Jurkat, Clone E6-1 (cell line): ENCODE results near the gene RNF168. TPM values are rescaled to one million over a fixed set of nuclear protein-coding genes. Genes with fewer than 3 reads are reported as not detected.
"Not testable (repeated sequence)": the region's sequence is repeated elsewhere in the genome, so short reads cannot be mapped to it uniquely, and the experiment has no call there.

ENCODE experiments used
- DNase-seq: peaks from one replicate; pipeline ENCODE4 v3.0.0-alpha.2; 2011; ENCODE audit warnings: low read depth, low spot score
- H3K4me3 ChIP-seq: 2 replicates; pipeline ENCODE4 v1.5.1; 2011; ENCODE audit warnings: mild to moderate bottlenecking, low read length, control low read depth, moderate library complexity
- polyA plus RNA-seq: library from polyadenylated mRNA; unstranded; fragments of >200 nt; gene quantifications from one replicate; pipeline ENCODE4 v1.2.1, GENCODE V29; 2012; ENCODE audit warnings: missing spikeins; ENCODE audit not compliant: insufficient read length, insufficient read depth

The RNF168 gene, protein sequence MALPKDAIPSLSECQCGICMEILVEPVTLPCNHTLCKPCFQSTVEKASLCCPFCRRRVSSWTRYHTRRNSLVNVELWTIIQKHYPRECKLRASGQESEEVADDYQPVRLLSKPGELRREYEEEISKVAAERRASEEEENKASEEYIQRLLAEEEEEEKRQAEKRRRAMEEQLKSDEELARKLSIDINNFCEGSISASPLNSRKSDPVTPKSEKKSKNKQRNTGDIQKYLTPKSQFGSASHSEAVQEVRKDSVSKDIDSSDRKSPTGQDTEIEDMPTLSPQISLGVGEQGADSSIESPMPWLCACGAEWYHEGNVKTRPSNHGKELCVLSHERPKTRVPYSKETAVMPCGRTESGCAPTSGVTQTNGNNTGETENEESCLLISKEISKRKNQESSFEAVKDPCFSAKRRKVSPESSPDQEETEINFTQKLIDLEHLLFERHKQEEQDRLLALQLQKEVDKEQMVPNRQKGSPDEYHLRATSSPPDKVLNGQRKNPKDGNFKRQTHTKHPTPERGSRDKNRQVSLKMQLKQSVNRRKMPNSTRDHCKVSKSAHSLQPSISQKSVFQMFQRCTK
- polyA plus RNA-seq, result 20.1 TPM

DNA sequence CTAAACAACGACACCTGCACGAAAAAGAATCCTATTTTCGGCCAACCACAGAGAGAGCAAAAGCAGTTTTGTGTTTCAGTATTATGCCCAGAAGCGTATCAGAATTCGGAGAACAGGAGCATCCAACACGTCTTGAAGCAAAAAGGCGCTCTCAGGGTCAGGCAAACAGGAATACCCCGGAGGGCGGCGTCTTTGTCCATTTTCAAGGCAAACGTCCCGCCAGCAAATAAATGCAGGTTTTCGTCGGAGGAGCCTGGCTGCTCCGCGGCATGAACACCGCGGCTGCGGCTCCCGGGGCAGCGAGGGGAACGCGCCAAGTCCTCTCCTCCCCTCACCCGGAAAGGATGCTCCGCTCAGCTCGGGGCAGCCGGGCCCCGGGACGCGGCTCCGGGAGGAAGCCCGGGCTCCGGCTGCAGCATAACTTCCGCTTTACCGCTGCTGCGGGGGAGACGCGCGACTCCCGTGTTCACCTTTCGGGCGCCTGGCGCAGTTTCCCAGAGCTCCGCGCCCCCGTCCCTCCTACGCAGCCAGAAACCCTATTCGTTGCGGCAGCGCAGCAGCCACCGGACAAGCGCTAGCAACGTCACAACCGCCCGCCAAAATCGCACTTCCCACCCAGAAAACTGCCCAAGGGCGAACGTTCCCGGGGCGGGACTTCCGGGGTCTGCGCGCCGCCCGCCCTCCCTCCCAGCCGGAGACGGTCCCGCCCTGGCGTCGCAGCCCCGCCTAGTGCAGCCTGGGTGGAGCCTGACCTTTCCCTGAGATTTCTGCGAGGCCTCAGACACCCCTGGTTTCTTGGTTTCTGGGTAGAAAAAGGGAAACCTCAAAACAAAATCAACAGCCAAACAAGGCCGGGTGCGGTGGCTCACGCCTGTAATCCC, at the start of gene RNF168:
TSS of gene RNF168 (minus strand) at position 573 of the 881 bp plus-strand sequence. CDS start 595 bp downstream, outside the sequence.
- peak; percentile 98 for DNase-seq
- H3K4me3 ChIP-seq, result peak within 1 kb of the TSS; percentile 98

DNA sequence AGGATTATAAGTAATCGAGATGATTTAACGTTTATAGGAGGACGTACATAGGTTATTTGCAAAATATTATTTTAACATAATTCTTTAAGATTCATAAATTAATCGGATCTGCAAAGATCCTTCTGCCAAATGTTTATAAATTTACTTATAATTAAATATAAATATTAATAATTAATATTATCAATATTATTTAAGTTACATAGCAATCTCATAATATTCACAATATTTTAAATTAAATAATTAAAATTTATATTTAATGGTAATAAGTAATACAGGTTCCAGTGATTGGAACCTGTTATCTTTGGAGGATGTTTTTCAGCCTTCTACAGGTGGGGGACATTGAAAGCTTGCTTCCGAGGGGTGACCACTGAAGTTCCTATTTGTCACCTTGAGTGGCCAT, 48.7 kb upstream of the RNF168 start:
- DNase-seq, result no peak

DNA sequence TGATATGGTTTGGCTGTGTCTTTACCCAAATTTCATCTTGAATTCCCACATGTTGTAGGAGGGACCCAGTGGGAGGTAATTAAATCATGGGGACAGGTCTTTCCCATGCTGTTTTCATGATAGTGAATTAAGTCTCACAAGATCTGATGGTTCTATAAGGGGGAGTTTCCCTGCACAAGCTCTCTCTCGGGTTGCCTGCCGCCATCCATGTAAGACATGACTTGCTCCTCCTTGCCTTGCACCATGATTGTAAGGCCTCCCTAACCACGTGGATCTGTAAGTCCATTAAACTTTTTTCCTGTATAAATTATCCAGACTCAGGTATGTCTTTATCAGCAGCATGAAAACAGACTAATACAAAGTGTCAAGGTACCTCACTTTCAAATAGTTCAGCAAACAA, 46.6 kb upstream of the RNF168 start:
- H3K4me3 ChIP-seq, DNase-seq: not testable (repeated sequence)

More for the DNA sequence above, 48.7 kb upstream of the RNF168 start:
- no peak overlapping the region for H3K4me3 ChIP-seq

DNA sequence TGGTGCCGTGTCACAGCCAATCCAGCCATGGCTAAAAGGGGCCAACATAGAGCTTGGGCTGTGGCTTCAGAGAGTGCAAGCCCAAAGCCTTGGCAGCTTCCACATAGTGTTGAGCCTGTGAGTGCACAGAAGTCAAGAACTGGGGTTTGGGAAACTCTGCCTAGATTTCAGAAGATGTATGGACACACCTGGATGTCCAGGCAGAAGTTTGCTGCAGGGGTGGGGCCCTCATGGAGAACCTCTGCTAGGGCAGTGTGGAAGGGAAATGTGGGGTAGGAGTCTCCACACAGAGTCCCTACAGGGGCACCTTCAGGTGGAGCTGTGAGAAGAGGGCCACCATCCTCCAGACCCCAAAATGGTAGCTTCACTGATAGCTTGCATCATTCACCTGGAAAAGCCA, 45.7 kb upstream of the RNF168 start:
- not testable (repeated sequence) for H3K4me3 ChIP-seq, DNase-seq

DNA sequence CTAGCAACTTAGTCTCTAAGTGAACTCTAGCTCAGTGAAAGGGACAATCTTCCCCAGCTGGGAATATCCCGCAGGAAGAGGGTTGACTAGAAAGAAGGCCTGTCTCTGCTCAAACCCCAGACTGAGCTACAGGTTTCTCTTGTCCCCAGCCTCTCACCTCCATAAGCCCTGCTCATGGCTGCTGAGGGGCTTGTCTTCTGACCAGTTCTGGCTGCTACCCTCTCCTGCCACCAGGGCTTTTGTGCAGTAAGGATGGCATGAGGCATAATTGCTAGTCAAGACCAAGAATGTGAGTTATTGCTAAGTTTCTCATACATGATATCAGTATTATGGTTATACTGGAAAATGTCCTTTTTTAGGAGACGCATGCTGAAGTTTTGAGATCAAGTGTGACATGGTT, 43.5 kb upstream of the RNF168 start:
- no peak overlapping the region for H3K4me3 ChIP-seq
- DNase-seq, result no peak

DNA sequence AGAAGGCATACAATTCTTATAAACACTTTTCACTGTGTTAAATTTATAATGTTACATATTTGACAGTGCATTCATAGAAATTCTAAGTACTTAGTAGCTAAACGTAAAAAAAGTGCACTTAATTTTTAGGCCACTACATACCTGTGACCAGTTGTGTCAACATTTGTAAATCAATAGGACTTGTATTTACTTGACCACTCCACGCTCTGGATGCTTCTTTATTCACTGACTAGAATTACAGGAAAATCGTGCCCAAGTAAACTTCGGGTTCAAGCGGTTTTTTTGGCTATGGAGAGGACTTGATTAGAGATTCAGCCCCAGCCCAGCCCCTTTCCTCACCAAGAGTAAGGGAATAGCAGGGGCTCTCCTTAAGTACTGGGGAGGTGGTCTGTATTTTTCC, 43.0 kb upstream of the RNF168 start:
- no peak for DNase-seq
- H3K4me3 ChIP-seq, result no peak overlapping the region

DNA sequence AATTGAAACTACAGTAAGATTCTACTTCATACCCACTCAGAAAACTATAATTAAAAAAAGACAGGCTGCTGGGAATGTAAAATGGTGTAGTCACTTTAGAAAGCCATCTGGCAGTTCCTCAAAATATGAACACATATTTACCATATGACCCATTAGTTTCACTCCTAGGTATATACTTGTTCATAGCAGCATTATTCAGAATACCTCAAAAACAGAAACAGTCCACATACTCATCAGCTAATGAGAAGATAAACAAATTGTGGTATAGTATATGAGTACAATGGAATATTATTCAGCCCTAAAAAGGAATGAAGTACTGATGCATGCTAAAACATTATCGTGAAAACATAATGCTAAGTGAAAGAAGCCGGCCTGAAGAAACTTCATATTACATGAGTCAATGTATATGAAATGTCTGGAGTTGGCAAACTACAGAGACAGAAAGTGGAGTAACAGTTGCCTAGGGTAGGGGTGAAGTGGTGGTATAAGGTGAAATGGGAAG, 41.0 kb upstream of the RNF168 start:
- no peak overlapping the region for H3K4me3 ChIP-seq
- DNase-seq, result no peak

DNA sequence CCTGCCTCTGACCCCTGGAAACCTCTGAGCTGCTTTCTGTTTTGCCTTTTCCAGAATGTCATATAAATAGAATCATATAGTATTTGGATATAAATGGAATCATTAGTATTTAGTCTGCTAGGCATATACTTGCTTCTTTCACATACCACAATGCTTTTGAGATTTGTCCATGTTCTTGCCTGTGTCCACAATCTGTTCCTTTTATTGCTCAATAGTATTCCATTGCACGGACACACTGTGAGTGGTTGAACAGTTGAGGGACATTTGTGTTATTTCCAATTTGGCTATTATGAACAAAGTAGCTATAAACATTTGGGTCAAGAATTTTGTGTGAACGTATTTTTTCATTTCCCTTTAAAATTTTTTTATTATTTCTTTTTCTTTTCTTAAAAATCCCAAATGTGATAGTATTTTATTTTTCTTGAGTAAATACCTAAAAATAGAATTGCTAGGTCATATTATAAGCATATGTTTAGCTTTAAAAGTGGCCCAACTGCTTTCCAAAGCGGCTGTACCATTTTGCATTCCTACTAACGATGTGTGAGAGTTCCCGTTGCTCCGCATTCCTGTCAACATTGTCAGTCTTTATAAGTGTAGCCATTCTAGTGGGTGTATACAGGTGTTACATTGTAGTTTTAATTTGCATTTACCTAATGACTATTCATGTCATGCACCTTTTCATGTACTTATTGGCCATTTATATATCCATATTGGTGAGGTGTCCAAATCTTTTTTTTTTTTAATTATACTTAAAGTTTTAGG, 38.3 kb upstream of the RNF168 start:
- no peak for DNase-seq
- no peak overlapping the region for H3K4me3 ChIP-seq

DNA sequence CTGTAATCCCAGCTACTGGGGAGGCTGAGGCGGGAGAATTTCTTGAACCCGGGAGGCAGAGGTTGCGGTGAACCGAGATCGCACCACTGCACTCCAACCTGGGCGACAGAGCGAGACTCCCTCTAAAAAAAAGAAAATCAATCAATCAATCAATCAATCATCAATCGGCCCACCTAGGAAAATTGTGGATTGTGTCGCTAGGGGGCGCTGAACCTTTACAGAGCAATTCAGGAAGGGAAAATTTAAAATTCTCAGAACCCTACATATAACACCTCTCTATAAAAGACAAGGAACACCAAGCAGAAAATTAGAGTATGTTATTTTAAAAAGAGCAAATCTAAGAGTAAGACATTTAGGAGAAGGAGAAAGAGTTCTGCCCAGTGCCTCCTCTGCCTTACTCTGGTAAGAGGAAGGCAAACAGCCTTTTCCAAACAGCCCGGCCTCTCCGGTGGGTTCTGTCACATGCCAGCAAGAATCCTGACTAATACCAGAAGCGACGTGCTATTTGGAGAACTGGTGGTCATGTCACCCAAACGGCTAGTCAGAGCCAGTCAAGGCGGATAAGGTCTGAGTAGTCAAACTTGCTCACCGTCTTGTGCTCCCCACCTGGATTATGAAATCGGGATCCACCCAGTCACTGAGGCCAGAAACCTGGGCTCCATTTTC, 33.9 kb upstream of the RNF168 start:
- no peak overlapping the region for H3K4me3 ChIP-seq
- DNase-seq, result no peak

DNA sequence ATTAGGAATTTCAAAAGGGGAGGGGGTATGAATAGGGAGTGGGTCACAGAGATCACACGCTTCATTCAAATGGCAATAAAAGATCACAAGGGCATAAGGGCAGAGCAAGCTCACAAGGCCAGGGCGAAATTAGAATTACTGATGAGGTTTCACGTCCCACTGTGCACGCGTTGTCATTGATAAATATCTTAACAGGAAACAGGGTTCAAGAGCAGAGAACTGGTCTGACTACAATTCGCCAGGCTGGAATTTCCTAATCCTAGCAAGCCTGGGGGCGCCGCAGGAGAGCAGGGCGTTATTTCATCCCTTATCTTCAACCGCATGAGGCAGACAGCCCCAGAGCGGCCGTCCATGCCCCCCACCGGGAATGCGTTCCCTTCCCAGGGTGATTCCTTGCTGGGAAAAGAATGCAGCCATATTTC, 29.7 kb upstream of the RNF168 start:
- H3K4me3 ChIP-seq, result no peak overlapping the region
- DNase-seq, result no peak

DNA sequence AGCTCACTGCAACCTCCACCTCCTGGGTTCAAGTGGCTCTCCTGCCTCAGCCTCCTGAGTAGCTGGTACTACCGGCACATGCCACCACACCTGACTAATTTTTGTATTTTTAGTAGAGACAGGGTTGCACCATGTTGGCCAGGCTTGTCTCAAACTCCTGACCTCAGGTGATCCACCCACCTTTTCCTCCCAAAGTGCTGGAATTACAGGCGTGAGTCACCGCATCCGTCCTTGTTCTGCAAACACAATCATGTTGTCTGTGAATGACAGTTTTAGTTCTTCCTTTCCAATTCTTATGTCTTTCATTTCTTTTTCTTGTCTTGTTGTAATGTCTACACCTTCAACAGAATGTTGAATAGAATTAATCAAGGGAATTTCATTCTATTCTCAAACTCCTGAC, 27.9 kb upstream of the RNF168 start:
- no peak for DNase-seq
- no peak overlapping the region for H3K4me3 ChIP-seq

DNA sequence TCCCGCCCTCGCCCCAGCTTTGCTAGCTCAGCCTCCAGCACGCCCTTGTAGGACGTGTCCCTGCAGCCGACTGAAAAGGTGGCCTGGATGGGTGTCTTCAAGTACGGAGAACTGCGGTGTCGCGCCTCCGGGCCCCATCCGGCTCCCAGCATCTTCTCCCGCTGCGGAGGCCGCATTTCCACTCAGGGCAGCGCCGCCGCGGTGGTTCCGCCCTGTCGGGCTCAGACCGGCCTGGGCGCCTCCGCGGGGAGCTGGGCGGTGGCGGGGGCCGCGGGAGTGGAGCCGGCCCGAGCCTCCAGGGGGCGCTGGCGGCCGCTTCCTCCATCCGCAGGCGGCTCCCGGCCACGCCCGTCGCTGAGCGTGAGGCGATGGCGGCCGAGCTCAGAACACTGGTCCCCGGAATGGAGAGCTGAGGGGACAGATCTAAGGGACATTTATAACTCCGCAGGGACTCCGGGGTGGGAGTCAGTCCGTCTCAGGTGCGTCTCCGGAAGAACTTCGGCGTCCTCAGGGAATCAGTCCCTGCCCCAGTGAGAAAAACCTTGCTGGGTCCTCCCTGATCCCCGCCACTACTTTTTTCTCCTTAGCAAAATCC, 25.2 kb upstream of the RNF168 start:
- peak overlapping the region; percentile 56 for H3K4me3 ChIP-seq
- DNase-seq, result peak; percentile 28

DNA sequence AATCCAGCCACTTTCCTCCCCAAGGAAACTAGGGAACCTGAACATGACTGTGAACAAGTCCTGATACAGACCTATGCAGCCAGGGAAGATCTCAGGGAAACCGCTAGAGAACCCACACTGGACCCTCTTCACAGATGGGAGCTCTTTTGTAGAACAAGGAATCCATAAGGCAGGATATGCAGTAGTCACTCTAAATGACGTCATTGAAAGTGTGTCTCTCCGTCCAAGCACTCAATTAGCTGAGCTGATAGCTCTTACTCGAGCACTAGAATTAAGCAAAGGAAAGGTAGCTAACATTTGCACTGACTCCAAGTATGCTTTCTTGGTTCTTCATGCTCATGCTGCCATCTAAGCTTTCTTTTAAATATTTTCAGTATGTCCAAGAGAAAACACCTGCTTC, 21.6 kb upstream of the RNF168 start:
- no peak overlapping the region for H3K4me3 ChIP-seq
- DNase-seq, result no peak

DNA sequence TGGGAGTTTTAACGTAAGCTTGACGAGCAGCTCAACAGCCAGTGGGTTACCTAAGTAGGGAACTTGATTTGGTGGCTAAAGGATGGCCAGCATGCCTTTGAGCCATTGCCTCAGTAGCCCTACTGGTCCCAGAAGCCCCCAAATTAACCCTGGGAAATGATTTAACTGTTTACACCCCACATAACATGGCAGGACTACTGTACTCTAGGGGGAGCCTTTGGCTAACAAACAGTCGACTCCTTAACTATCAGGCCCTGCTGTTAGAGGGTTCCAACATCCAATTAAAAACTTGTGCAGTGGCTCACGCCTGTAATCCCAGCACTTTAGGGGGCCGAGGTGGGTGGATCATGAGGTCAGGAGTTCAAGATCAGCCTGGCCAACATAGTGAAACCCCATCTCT, 21.0 kb upstream of the RNF168 start:
- peak; percentile 70 for DNase-seq
- H3K4me3 ChIP-seq, result no peak overlapping the region

DNA sequence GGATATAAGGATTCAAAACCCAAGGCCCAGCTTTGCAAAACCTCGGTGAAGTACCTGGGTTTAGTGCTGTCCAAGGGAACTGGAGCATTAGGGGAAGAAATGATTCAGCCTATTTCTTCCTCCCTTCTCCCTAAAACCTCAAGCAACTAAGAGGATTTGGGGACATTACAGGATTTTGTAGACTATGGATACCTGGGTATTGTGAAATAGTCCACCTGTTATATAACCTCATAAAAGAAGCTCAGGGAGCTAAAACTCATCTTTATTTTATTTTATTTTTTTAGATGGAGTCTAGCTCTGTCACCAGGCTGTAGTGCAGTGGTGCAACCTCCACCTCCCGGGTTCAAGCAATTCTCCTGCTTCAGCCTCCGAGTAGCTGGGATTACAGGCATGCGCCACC, 20.3 kb upstream of the RNF168 start:
- no peak for DNase-seq
- no peak overlapping the region for H3K4me3 ChIP-seq

DNA sequence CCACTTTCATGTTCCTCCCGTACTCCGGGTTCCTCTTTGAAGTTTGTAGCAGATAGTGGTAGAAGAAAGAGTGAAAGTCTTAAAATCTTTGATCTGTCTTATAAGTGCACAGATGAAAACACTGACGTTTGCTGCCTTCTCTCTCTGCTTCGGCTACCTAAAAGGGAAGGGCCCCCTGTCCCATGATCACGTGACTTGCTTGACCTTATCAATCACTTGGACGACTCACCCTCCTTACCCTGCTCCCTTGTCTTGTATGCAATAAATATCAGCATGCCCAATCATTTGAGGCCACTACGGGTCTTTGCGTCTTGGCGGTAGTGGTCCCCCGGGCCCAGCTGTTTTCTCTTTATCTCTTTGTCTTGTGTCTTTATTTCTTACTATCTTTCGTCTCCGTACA, 17.7 kb upstream of the RNF168 start:
- H3K4me3 ChIP-seq, DNase-seq: not testable (repeated sequence)

DNA sequence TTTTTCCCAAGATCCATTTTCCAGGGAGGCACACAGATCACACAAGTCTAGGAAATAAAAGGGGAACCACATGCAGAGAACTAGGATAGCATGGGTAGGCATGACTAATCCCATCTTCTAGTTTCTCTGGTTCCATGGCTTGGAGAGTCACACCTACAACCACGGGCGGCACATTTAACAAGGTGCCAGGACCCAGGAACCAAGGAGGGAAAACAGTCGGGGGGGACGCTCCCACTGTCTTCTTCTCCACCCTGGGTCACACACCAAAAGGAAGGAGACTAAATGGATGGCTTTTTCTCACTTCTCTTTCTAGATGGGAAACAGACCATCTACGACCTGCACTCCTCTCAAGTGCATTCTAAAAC, 16.1 kb upstream of the RNF168 start:
- no peak overlapping the region for H3K4me3 ChIP-seq
- DNase-seq, result no peak
